Measurements from ENCODE around the gene MANSC1. TPM values are rescaled to one million over a fixed set of nuclear protein-coding genes. Genes with fewer than 3 reads are reported as not detected.
"Not testable (repeated sequence)": the region's sequence is repeated elsewhere in the genome, so short reads cannot be mapped to it uniquely, and the experiment has no call there.

The MANSC1 gene
- total RNA-seq, 1 donor from 2014 or later, result 9.2 TPM

DNA sequence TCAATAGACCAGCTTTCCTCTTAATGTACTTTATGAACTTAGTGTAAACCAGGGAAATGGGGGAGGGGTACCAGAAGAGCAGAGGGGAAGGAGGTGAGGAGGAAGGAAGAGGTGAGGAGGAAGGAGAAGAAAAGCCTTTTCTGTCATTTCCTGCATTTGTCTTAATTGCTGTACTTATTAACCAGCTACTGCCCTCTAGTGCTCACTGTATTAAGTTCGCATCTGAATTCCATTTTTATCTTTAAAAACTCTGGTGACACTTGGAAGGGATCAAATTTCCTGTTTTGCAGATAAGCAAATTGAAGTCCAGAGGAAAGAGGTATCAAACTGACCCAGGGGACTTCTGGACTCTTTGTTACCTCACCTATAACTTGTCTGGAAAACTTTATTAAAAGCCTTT is 22.2 kb downstream of the MANSC1 start:
- DNase-seq (ENCODE audit: low read depth, low spot score), result peak; percentile 37

DNA sequence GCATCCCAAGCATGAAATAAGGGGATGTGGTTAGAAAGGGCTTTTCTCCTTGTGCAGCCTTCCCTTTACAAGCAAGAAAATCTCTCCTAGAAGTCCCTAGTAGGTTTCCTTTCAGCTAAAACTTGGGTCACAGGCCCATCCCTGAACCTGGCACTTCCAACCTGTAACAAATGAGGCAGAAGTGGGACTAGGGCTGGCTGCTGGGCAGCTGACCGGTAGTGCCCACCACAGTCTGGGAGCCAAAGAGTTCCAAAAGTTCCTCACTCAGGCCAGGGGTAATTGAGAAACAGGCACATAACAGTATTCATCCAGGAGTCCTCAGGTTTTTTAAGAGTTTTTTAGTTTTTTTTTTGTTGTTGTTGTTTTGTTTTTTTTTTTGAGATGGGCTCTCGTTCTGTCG is 23.8 kb downstream of the MANSC1 start:
- DNase-seq (ENCODE audit: low read depth, low spot score), result no peak

DNA sequence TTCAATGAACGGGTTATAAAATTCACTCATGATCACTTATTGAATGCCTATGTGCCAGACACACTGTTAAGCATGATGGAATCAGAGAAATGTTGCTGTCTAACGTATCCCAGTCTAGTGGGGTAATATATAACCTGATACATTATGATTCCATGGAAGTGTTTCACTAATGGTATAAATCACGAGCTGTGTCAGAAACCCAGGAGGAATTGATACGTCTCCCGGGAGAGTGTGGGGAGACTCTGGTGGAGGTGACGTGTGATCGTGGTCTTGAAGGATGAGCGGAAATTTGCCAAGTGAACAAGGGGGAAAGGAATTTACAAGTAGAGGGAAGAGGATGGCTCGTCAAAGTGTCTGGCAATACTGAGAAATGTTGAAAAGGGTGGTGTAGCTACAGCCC is 26.5 kb downstream of the MANSC1 start:
- DNase-seq (ENCODE audit: low read depth, low spot score), result no peak

DNA sequence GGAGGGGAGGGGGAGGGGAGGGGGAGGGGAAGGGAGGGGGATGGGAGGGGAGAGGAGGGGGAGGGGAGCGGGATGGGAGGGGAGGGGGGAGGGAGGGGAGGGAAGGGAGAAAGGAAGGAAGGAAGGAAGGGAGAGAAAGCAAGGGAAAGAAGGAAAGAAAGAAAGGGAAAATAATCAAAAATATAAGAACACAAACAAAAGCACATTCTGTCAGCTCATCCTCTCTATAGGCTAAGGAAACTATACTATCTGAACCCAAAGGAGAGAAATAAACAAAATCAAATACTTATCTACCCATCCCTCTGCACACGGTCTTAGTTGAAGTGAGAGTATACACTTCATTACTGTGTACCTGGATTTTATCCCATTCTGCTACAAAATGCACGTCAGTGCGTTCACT is 26.9 kb downstream of the MANSC1 start:
- no peak for DNase-seq (ENCODE audit: low read depth, low spot score)

DNA sequence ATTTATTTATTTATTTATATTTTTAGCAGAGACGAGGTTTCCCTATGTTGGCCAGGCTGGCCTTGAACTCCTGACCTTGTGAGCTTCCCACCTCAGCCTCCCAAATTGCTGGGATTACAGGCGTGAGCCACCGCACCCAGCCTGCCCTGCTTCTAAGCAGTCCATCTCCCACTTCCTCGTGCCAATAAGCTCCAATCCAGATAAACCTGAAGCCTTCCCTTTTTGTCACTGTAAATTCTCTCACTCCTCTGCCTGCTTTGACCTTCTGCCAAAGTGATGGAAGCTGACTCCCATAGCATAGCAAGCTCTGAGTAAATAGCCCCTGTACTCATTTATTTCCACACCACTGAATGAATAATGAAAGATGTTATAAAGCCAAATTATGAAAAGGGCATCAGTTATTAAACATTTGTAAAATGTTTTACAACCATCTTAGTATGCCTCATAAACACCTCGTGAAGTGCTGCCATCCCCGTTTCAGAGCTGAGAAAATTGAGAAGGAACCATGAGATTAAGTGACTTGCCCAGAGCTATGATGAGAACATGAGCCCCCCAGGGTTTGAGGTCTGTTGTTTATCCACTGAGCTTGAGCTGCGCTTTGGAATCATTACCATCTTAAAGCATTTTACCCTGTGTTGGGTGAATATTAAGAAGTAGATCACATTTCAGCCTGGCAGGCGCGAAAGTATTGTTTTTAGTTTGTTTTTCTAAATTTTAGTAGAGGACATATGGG is 30.4 kb downstream of the MANSC1 start:
- no peak for DNase-seq (ENCODE audit: low read depth, low spot score)

DNA sequence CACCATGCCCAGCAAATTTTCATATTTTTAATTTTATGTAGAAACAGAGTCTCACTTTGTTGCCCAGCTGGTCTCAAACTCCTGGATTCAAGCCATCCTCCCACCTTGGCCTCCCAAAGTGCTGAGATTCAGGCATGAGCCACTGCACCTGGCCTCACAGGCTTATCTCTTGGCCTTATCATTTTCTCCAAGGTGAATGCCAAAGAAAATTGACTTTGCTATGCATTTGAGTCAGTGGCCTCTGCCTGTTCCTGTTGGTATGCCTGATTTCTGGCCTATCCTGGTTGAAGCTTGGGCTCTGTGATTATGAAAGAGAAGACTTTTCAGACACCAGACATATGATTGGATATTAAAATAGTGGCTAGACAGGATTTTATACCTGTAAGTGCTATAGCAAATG is 34.2 kb downstream of the MANSC1 start:
- DNase-seq (ENCODE audit: low read depth, low spot score), result no peak

DNA sequence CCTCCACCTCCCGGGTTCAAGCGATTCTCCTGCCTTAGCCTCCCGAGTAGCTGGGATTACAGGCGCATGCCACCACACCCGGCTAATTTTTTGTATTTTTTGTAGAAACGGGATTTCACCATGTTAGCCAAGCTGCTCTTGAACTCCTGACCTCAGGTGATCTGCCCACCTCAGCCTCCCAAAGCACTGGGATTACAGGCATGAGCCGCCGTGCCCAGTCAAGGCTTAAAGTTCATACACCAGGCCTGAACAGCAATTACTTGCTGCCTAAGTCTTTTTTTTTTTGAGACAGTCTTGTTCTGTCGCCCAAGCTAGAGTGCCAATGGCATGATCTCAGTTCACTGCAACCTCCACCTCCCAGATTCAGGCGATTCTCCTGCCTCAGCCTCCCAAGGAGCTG is 39.3 kb downstream of the MANSC1 start:
- not testable (repeated sequence) for DNase-seq (ENCODE audit: low read depth, low spot score)

DNA sequence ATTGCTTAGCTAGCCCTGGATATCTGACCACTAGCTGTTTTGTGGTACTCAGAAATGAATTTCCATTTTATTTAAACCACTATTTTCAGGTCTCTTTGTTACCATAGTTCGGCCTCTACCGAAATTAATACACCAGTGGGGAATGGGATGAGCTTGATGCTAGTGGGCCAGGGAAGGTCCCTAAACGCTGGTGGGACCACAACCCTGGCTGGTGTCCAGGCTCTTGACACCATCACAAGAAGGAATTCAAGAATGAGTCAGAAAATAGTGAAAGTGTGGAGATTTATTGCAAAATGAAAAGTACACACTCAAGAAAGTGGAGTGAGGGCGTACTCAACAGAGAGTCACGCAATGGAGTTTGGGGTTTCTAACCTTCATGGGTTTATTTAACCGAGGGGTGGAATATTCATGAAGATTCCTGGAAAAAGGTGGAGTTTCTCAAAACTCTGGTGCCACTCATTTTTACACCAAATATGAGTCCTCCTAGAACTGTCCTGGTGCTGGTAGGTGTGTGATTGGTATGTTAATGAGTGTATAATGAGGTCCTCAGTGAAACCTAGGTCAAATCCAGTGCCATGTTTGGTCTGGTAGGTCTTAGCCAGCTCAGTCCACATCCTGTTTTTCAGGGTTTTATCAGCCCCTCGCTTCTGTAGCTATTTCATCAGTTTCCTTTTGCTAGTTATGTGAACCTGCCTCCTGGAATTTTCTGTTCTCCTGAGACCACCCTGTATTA is 44.3 kb downstream of the MANSC1 start:
- DNase-seq (ENCODE audit: low read depth, low spot score), result no peak

DNA sequence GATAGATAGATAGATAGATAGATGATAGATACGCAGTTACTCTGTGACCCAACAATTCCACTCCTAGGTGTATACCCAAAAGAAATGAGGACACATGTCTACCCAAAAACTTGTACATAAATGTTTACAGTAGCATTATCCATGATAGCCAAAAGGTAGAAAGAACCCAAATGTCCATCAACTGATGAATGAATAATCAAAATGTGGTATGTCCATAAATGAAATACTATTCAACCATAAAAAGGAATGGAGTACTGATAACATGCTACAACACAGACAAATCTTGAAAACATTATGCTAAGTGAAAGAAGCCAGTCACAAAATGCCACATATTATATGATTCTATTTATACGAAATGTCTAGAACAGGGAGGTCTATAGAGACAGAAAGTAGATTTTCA is 47.1 kb downstream of the MANSC1 start:
- DNase-seq (ENCODE audit: low read depth, low spot score), result no peak

DNA sequence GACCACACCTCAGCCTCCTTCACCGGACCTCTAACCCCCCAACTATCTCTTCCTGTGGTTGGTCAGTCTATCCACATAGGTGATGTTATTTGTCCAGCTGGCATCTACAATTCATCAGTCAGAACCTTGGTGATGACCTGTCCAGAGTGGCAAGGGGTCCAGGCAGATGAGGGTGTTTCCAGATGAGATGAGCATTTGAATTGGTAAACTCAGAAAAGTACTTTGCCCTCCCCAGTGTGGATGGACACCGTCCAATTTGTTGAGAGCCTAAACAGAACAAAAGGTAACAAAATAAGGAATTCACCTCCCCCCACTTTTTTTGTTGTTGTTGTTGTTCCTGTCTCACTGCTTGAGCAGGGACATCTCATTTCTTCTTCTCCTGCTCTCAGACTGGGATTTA is 48.9 kb downstream of the MANSC1 start:
- DNase-seq (ENCODE audit: low read depth, low spot score), result no peak

DNA sequence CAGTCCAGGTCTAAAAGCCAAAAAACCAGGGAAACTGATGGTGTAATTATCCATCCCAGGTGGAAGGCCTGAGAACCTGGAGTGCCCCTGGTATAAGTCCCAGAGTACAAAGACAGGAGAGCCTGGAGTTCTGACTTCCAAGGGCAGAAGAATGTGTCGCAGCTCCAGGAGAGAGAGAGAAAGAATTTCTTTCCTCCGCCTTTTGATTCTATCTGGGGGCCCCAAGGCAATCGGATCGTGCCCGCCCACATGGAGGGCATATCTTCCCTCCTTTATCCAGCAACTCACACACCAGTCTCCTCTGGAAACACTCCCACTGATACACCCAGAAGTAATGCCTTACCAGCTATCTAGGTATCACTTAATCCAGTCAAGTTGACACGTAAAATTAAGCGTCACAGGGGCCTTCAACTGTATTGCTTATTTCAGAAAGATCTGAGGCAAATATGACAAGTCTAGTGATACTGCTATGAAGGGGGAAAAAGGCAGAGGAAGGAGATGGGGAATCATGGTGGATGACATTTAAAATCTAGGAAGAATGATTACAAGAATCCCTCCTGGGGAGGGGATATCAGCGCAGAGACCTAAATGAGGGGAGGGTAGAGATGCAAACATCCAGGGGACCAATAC is 52.7 kb downstream of the MANSC1 start:
- DNase-seq (ENCODE audit: low read depth, low spot score), result no peak

DNA sequence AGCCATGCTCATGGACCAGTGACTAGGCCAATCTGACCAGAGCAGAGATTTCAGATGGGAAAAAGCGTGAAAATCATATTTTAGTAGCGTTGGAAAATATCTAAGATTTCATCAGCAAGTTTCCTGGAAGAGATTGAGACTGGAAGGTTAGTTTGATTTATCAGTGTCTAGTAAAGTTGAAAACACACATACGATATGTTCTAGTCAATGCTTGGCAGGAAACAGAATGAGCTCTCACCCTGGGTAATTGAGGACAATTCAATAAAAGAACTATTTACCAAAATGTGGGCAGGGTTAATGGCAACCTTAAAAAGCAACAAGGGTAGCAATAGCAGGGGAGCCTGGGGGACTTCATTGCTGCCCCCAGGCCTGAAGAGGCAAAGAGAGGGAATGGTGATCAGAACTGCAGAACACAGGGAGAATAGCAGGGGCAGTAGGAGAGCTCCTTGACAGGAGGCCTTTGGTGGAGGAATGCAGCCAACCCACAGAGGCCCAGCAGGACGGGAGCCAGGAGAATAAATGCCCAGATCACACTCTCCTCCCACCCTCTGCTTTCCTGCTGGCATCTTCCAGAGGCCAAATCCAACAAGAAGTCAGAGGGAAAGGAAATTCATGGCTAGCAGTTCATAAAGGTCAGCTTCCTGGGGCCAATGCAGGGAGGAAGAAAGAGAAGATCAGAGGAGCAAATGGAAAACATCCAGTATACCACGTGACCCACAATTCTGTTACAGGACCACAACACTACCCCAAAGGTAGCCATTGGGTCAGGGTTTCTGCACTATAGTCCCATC is 55.6 kb downstream of the MANSC1 start:
- peak; percentile 7 for DNase-seq (ENCODE audit: low read depth, low spot score)

DNA sequence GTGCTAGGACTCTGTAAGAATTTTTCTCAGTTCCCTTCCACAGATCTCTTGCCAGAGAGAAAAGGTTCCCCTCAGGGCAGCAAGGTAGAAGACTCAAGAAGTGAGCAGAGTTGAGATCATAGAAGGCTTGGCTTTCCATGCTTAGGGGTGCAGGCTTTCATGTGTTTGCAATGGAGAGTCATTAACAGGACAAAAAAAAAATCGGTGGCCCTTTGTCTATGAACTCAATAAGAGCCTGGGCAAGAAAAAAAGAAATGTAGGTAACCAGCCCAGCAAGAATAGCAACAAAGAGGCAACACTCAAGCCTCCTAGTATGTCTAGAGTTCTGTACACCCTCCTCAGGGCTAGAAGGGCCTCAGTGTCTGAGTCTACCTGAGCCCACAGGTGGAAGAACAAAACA is 59.8 kb downstream of the MANSC1 start:
- DNase-seq (ENCODE audit: low read depth, low spot score), result no peak

DNA sequence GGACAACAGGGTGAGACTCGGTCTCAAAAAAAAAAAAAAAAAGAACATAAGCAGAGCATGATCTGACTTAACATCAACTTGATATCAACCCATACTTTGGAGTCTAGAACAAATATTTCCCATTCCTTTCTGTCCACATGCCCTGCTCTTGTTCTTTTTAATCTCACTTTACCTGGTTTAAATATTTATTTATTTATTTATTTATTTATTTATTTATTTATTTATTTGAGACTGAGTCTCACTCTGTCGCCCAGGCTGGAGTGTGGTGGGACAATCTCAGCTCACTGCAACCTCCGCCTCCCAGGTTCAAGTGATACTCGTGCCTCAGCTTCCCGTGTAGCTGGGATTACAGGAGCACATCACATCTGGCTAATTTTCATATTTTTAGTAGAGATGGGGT is 63.6 kb downstream of the MANSC1 start:
- DNase-seq (ENCODE audit: low read depth, low spot score), result no peak

DNA sequence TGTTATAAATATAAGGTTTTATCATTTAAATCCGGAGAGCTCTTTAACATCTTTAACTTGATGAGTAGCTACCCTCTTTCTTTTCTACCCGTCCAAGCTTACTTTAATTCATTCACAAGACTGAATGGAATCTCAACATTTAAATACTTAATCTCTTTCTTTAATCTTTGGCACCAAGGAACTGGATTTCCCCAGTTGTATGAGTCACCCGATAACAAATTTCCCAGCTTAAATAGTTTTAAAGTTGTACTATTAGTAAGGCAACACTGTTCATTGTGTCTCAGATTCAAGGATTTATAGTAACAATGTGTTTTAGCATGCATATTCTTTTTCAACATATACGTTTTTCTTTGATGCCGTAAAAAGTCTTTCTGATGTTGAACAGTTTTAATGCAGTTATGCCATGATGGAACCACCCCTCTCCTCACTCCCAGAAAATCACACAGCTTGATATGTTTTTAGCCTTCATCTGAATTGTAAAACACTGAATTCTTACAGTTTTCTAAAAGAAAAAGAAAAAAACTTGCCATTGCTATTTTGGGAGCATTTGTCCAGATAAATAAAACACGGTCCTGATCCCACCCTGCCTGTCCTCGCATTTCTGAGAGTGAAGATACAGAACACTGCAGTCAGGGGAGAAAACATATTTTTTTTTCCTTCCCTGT is 67.1 kb downstream of the MANSC1 start:
- no peak for DNase-seq (ENCODE audit: low read depth, low spot score)

DNA sequence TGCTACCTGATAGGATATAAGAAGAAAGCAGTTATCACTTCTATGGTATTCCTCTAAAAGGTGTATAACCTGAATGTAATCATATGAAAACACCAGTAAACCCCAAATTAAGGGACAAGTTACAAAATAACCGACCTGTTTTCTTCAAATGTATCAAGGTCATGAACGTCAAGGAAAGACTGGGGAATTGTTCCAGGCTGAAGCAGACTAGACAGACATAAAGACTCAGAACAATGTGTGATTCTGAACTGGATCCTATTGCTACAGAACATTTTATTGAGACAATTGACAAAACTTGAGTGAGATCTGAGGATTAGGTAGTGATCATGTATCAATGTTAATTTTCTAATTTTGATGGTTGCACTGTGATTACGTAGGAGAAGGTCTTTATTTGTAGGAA is 67.8 kb downstream of the MANSC1 start:
- no peak for DNase-seq (ENCODE audit: low read depth, low spot score)

DNA sequence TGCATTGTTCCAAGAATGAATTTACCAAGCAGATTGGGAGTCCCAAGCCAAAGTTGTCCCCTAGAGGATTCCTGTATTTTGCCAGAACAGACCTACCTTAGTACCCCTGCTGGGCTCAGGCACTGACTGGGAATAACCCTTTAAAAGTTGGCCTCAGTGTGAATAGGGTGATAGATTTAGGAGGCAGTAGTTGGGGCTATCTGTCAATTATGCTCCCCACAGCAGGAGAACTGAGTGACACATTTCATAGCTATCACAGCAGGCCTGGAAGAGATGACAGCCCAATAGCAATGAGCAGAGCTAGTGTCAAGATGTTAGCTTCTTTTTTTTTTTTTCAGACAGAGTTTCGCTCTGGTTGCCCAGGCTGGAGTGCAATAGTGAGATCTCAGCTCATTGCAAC is 68.9 kb downstream of the MANSC1 start:
- no peak for DNase-seq (ENCODE audit: low read depth, low spot score)

DNA sequence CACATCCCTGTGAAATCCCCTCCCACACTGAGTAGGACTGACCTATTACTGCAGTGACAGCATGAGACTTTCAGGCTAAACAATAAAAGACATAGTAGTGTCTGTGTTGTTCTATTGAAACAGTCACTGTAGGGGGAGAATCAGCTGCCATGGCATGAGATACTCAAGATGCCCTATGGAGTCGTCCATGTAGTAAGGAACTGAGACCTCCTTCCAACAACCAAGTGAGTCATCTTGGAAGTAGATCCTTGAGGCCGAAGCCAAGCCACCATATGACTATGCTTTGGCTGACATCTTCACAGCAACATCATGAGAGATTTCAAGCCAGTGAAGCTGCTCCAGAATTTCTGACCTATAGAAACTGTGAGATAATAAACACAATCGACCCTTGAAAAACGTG is 71.1 kb downstream of the MANSC1 start:
- no peak for DNase-seq (ENCODE audit: low read depth, low spot score)

Measured in pulmonary artery endothelial cell (primary cell).